ENCODE measurements around the gene SLC6A1. TPM values are rescaled to one million over a fixed set of nuclear protein-coding genes. Genes with fewer than 3 reads are reported as not detected.
"Not testable (repeated sequence)": the region's sequence is repeated elsewhere in the genome, so short reads cannot be mapped to it uniquely, and the experiment has no call there.

Gene SLC6A1
- total RNA-seq, 2 donors from 2014 or later = 1.1 to 1.2 TPM

GRCh38 chr3:11045536-11045935 lies 53.0 kb downstream of the SLC6A1 start:
- ATAC-seq = no peak
- intact Hi-C loops (cut with DNase I) = no loop called here
- no peak for DNase-seq

GRCh38 chr3:11047500-11047899 lies 55.0 kb downstream of the SLC6A1 start:
- intact Hi-C loops (cut with DNase I) = no loop called here
- DNase-seq (no peak), ATAC-seq (no peak)

GRCh38 chr3:11050666-11051323 lies 58.2 kb downstream of the SLC6A1 start:
- no peak for DNase-seq
- no peak for ATAC-seq
- intact Hi-C loops (cut with DNase I) = loop anchor here in 1 of 2 donors (10.0 kb wide), 1 partner anchor 296 kb away; no protein-coding TSS in a partner anchor

GRCh38 chr3:11053926-11054503 lies 61.5 kb downstream of the SLC6A1 start:
- DNase-seq (no peak), ATAC-seq (no peak)
- intact Hi-C loops (cut with DNase I) = loop anchor here in 1 of 2 donors (10.0 kb wide), 1 partner anchor 299 kb away; no protein-coding TSS in a partner anchor

- DNase-seq (no peak), ATAC-seq (no peak)
- intact Hi-C loops (cut with DNase I) = loop anchor here in 1 of 2 donors (10.0 kb wide), 1 partner anchor 300 kb away; no protein-coding TSS in a partner anchor
Observed at GRCh38 chr3:11054739-11055438, 62.3 kb downstream of the SLC6A1 start.

- intact Hi-C loops (cut with DNase I) = loop anchor here in 1 of 2 donors (10.0 kb wide), 1 partner anchor 301 kb away; no protein-coding TSS in a partner anchor
- no peak for DNase-seq
- no peak for ATAC-seq
Observed at GRCh38 chr3:11055496-11055895, 62.9 kb downstream of the SLC6A1 start.

- intact Hi-C loops (cut with DNase I) = loop anchor here in 1 of 2 donors (10.0 kb wide), 1 partner anchor 302 kb away; no protein-coding TSS in a partner anchor
- DNase-seq (no peak), ATAC-seq (no peak)
Observed at GRCh38 chr3:11056531-11057050, 64.0 kb downstream of the SLC6A1 start.

GRCh38 chr3:11057655-11058054 lies 65.1 kb downstream of the SLC6A1 start:
- no peak for DNase-seq
- intact Hi-C loops (cut with DNase I) = loop anchor here in 1 of 2 donors (10.0 kb wide), 1 partner anchor 303 kb away; no protein-coding TSS in a partner anchor
- ATAC-seq = no peak

GRCh38 chr3:11059090-11059798 lies 66.7 kb downstream of the SLC6A1 start:
- DNase-seq (peak; percentile 56), ATAC-seq (peak; percentile 85 to 91)
- intact Hi-C loops (cut with DNase I) = loop anchor here (1.0 to 10.0 kb wide), 2 partner anchors 114 to 304 kb away; no protein-coding TSS in a partner anchor

GRCh38 chr3:11059799-11060115 lies 67.2 kb downstream of the SLC6A1 start:
- intact Hi-C loops (cut with DNase I) = loop anchor here (1.0 to 10.0 kb wide), 8 partner anchors 114 to 305 kb away; no protein-coding TSS in a partner anchor
- no peak for ATAC-seq
- no peak for DNase-seq

GRCh38 chr3:11060500-11061251 lies 68.1 kb downstream of the SLC6A1 start:
- intact Hi-C loops (cut with DNase I) = loop anchor here (1.0 to 10.0 kb wide), 6 partner anchors 116 to 302 kb away; no protein-coding TSS in a partner anchor
- DNase-seq = peak; percentile 78
- ATAC-seq = peak; percentile 79 to 83

- intact Hi-C loops (cut with DNase I) = loop anchor here (2.0 to 10.0 kb wide), 5 partner anchors 117 to 276 kb away; no protein-coding TSS in a partner anchor
- ATAC-seq, DNase-seq: not testable (repeated sequence)
Observed at GRCh38 chr3:11061268-11061871, 68.8 kb downstream of the SLC6A1 start.

- ATAC-seq = no peak
- DNase-seq = no peak
- intact Hi-C loops (cut with DNase I) = loop anchor here (5.0 to 10.0 kb wide), 3 partner anchors 142 to 275 kb away; no protein-coding TSS in a partner anchor
Observed at GRCh38 chr3:11062704-11063103, 70.2 kb downstream of the SLC6A1 start.

GRCh38 chr3:11071096-11071755 lies 78.7 kb downstream of the SLC6A1 start:
- no peak for DNase-seq
- intact Hi-C loops (cut with DNase I) = no loop called here
- no peak for ATAC-seq

GRCh38 chr3:11072631-11073030 lies 80.1 kb downstream of the SLC6A1 start:
- intact Hi-C loops (cut with DNase I) = no loop called here
- DNase-seq (no peak), ATAC-seq (no peak)

GRCh38 chr3:11074011-11074410 lies 81.5 kb downstream of the SLC6A1 start:
- intact Hi-C loops (cut with DNase I) = no loop called here
- ATAC-seq = no peak
- DNase-seq = no peak

- DNase-seq (no peak), ATAC-seq (no peak)
- intact Hi-C loops (cut with DNase I) = no loop called here
Observed at GRCh38 chr3:11074451-11074850, 81.9 kb downstream of the SLC6A1 start.
